Breast epithelium (tissue), 3 donors: ENCODE data around the gene SLIT1.

Experiments used
- POLR2A ChIP-seq: fragments of 450-650 bp; IDR thresholded peaks from one replicate; pipeline ENCODE4 v1.6.1; 2016; ENCODE audit warnings: antibody characterized with exemption, mild to moderate bottlenecking, moderate library complexity
- POLR2AphosphoS5 ChIP-seq, 3 donors: sonication (generic); formaldehyde crosslinking; IDR thresholded peaks; one replicate each; pipeline ENCODE4 v1.6.1; 2017; ENCODE audit warnings: antibody characterized with exemption in 3 of 3
- TF ChIP-seq, protein P1 (sequence below), 3 donors: fragments of 450-650 bp; IDR thresholded peaks; one replicate each; pipeline ENCODE4 v1.5.1; 2016 to 2017; ENCODE audit warnings: antibody characterized with exemption in 3 of 3, mild to moderate bottlenecking in 3 of 3, moderate library complexity in 3 of 3

DNA sequence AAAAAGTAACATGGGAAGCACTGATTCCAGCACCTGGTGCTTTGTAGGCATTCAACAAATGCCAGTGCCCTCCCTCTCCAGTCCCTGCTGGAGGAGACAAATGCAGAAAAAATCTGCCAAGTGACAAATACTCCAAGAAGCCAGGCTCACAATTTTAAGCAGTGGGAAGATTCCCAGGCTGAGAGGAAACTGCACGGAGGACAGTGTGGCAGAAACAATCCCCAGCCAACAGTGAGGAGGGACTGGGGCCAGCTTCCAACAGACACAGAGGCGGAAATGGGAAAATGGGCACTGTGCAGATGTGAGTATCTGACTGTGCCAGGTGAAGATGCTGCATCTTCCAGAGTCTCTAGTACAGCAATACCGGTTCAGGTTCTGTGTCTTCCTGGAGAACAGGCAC lies 106.3 kb downstream of the SLIT1 start:
- TF ChIP-seq, protein P1, sequence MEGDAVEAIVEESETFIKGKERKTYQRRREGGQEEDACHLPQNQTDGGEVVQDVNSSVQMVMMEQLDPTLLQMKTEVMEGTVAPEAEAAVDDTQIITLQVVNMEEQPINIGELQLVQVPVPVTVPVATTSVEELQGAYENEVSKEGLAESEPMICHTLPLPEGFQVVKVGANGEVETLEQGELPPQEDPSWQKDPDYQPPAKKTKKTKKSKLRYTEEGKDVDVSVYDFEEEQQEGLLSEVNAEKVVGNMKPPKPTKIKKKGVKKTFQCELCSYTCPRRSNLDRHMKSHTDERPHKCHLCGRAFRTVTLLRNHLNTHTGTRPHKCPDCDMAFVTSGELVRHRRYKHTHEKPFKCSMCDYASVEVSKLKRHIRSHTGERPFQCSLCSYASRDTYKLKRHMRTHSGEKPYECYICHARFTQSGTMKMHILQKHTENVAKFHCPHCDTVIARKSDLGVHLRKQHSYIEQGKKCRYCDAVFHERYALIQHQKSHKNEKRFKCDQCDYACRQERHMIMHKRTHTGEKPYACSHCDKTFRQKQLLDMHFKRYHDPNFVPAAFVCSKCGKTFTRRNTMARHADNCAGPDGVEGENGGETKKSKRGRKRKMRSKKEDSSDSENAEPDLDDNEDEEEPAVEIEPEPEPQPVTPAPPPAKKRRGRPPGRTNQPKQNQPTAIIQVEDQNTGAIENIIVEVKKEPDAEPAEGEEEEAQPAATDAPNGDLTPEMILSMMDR (IDR thresholded peaks at IDR 0.05): no peak
- TF ChIP-seq POLR2A: no peak
- no peak for TF ChIP-seq POLR2AphosphoS5 (IDR thresholded peaks at IDR 0.05)
